Measurements from ENCODE around the gene TPPP.
A peak's percentile ranks its signal among the peaks of the same experiment; 100 is the strongest.
"Not testable (repeated sequence)": the region's sequence is repeated elsewhere in the genome, so short reads cannot be mapped to it uniquely, and the experiment has no call there.

The TPPP gene

GRCh38 chr5:693271-694041 lies at the start of gene TPPP:
TPPP (minus strand) TSS chr5:693352; CDS start chr5:678060, 15,292 bp downstream.
- peak; percentile 66 for DNase-seq

GRCh38 chr5:742276-742675 lies 49.1 kb upstream of the TPPP start:
- not testable (repeated sequence) for DNase-seq

GRCh38 chr5:734145-734544 lies 41.0 kb upstream of the TPPP start:
- not testable (repeated sequence) for DNase-seq

- DNase-seq: not testable (repeated sequence)
These were observed 39.8 kb upstream of the TPPP start for GRCh38 chr5:732754-733454.

DNA sequence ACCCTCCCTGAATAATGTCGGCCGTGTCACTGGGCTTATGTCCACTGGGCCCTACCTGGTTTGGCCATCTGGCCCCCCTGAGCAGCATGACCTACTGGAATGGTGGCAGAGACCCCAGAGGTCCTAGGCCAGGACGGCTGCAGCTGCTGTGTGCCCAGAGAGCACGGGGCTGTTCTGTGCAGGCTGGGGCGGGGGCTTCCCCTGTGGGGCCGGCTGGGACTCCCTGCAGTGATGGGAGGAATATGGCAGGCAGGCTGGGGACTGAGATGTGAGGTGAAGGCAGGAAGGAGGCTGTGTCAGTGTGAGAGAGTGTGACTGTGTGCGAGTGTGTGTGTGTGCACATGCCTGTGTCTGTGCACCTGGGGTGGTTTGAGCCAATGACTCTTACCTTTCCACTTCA lies 36.1 kb upstream of the TPPP start:
- DNase-seq: not testable (repeated sequence)

GRCh38 chr5:727087-727486 lies 33.9 kb upstream of the TPPP start:
- DNase-seq: not testable (repeated sequence)

DNA sequence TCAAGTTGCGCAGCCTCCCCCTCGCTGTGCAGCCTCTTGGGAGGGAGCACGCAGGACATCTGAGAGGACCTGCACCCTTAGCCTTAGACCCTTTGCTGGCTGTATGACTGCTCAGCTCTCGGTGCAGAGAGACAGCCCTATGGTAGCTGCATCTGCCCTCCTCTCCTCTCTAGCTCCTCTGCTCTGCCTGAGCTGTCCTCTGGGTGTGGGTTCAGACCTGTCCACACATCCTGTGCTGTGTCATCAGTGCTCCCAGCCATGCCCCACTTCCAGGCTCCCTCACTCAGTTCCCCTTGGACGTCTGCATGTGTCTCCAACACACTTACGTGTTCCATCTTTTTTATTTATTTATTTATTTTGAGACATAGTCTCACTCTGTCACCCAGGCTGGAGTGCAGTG lies 30.7 kb upstream of the TPPP start:
- not testable (repeated sequence) for DNase-seq

DNA sequence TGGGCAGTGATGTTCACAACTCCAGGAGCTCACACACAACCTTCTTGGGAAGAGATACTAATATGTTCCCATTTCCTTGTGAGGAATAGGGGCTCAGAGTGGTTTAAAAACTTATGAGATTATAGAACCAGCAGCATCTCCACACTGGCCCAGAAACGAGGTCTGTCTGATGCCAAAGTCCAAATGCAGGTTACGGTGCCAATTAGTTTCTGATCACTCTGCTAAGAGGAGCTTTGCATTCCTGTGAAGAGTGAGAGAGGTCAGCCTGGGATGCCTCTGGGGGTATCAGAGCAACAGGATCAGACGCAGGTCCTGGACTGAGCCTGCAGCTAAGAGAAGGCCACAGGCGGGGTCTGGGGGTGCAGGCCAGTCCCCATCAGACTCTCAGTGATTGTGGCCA lies 30.2 kb upstream of the TPPP start:
- DNase-seq: not testable (repeated sequence)

DNA sequence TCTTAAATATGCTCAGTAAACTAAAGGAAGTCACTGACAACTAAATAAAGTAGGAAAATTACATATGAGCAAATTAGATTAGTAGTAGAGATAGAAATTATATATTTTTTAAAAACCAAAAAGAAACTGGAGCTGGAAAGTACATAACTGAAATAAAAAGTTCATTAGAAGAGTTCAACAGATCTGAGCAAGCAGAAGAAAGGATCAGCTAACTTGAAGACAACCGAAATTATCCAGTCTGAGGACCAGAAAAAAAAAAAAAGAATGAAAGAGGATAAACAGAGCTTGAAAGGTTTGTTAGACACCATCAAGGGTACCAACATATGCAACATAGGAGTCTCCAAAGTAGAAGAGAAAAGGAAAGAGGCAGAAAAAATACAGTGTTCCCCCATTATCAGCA lies 26.2 kb upstream of the TPPP start:
- DNase-seq: not testable (repeated sequence)

DNA sequence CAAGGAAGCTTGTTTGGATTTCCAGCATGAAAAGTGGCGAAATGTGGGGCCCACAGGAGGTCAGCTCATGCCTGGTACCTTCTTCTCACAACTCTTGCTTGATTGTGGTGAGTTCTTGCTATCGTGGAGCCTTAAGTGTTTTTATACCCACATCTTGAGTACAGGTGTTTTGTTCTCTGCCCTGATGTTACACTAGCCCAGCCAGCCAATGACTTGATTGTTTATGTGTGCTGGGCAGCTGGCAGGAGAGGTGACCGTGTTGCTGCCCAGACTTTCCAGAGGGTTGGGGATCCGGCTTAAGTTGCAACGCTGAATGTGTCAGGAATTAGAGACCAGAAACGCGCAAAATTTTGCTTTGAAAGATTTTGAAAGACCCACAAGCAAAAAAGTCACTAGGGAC lies 24.0 kb upstream of the TPPP start:
- no peak for DNase-seq

DNA sequence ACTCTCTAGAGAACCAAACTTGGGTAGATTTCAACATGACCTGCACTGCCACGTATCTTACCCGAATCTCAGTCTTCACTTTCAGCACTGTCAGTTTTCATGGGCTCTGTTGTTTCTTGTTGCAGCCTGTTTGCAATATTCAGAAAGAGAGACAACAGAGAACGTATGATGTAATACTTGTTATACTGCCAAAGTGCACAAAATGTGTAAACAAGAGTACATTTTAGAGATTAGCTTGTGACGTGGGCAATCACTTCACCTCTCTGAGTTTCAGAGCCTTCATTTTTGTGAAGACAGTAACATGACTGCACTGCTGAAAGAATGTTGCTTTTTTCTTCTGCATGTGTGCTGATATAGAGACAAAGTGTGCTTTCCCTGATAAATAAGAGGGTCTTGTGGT lies 23.6 kb upstream of the TPPP start:
- not testable (repeated sequence) for DNase-seq

- DNase-seq: not testable (repeated sequence)
These were observed 22.5 kb upstream of the TPPP start for GRCh38 chr5:715636-716035.

GRCh38 chr5:714215-715118 lies 21.3 kb upstream of the TPPP start:
- DNase-seq: not testable (repeated sequence)

GRCh38 chr5:713686-714085 lies 20.5 kb upstream of the TPPP start:
- not testable (repeated sequence) for DNase-seq

GRCh38 chr5:708848-709517 lies 15.8 kb upstream of the TPPP start:
- DNase-seq: not testable (repeated sequence)

GRCh38 chr5:708374-708773 lies 15.2 kb upstream of the TPPP start:
- not testable (repeated sequence) for DNase-seq

- not testable (repeated sequence) for DNase-seq
These were observed 13.0 kb upstream of the TPPP start for GRCh38 chr5:706127-706526.

- not testable (repeated sequence) for DNase-seq
These were observed 3.9 kb upstream of the TPPP start for GRCh38 chr5:696753-697702.

- DNase-seq: not testable (repeated sequence)
These were observed 3.0 kb upstream of the TPPP start for GRCh38 chr5:696191-696590.

DNA sequence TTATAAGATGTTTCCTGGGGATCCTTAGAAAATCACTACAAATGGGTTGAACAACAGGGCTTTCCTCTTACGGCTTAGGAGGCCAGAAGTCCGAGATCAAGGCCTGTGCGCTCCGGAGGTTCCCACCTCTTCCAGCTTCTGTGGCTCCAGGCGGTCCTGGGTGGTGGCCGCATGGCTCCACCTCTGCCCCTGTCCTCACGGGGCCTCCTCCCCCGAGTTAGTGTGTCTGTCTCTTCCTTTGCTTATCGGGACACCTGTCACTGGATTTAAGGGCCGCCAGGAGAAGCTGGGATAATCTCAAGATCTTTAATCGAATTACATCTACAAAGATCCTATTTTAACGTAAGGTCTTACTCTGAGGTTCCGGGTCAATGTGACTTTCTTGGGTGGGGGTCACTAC lies 2.3 kb upstream of the TPPP start:
- DNase-seq: not testable (repeated sequence)

GRCh38 chr5:694042-694431 lies 885 bp upstream of the TPPP start:
- not testable (repeated sequence) for DNase-seq
